Adrenal gland (tissue), 12 donors: ENCODE measurements around the gene HINT2. TPM values are rescaled to one million over a fixed set of nuclear protein-coding genes. Genes with fewer than 3 reads are reported as not detected.

Experiments used
- DNase-seq, 7 donors: peaks; one replicate each; pipeline ENCODE4 v3.0.0-alpha.2; 2019 to 2020
- H3K27ac ChIP-seq, 5 donors: fragments of 200-600 bp; sonication (generic) in 4 of 5; 1 replicate in 3 of 5; 2 replicates in 2 of 5; pipeline versions ENCODE4 v1.5.1 to v1.8.0; 2016 to 2020; ENCODE audit warnings: mild to moderate bottlenecking in 1 of 5
- H3K27me3 ChIP-seq: fragments of 200-600 bp; 2 replicates; pipeline ENCODE4 v1.8.0; 2021
- H3K36me3 ChIP-seq, 2 donors: fragments of 200-600 bp; replicated peaks in 1 of 2; 1 replicate in 1 of 2; 2 replicates in 1 of 2; pipeline versions ENCODE4 v1.5.1 to v1.8.0; 2018 to 2022
- H3K4me1 ChIP-seq, 2 donors: fragments of 200-600 bp; replicated peaks in 1 of 2; 1 replicate in 1 of 2; 2 replicates in 1 of 2; pipeline versions ENCODE4 v1.5.1 to v1.8.0; 2018 to 2021
- H3K4me3 ChIP-seq, 4 donors: fragments of 200-600 bp; sonication (generic) in 3 of 4; one replicate each; pipeline ENCODE4 v1.5.1; 2016 to 2018
- H3K9me3 ChIP-seq, 3 donors: fragments of 200-600 bp; sonication (generic) in 1 of 3; replicated peaks in 1 of 3; 1 replicate in 2 of 3; 2 replicates in 1 of 3; pipeline versions ENCODE4 v1.5.1 to v1.8.0; 2016 to 2021
- CTCF ChIP-seq, 6 experiments: fragments of 450-650 bp in 4 of 6; fragments of 200-600 bp in 2 of 6; sonication (generic) in 1 of 6; IDR thresholded peaks; 1 replicate in 5 of 6; 2 replicates in 1 of 6; pipeline versions ENCODE4 v1.5.1 to v1.8.0; 2016 to 2021; ENCODE audit warnings: antibody characterized with exemption in 6 of 6, mild to moderate bottlenecking in 2 of 6, moderate library complexity in 1 of 6
- POLR2A ChIP-seq, 2 donors: fragments of 450-650 bp; IDR thresholded peaks; one replicate each; pipeline ENCODE4 v1.6.1; 2017; ENCODE audit warnings: antibody characterized with exemption in 2 of 2, mild to moderate bottlenecking in 2 of 2, moderate library complexity in 1 of 2
- WGBS, 4 donors: extraction: QIAGEN DNeasy Blood & Tissue Kit in 2 of 4; methylation state at CpG; one replicate each; pipeline versions ENCODE4 v1.1.5 to v1.1.7; 2013 to 2017; 5-methylcytosine and 5-hydroxymethylcytosine counted together
- intact Hi-C, 2 donors: fragments of 100-400 bp; cut with DNase I; formaldehyde crosslinking; loops; one replicate each; pipeline versions ENCODE4 v1.14.1 to v1.15.0; 2022 to 2023
- polyA plus RNA-seq, 3 donors: library from polyadenylated mRNA; stranded (reverse); fragments of 200-250 nt in 2 of 3; fragments of 350-450 nt in 1 of 3; fragmentation: Illumina TruSeq in 1 of 3; extraction: RNeasy Lipid Tissue Mini Kit (QIAGEN cat#74804) in 1 of 3; gene quantifications; one replicate each; pipeline ENCODE4 v1.2.3, GENCODE V29; 2013 to 2014
- total RNA-seq, 9 donors: library from RNA; depleted of rRNA in 4 of 9; stranded (reverse); fragments of >200 nt in 4 of 9; fragments of 120-200 nt in 1 of 9; fragmentation: NEBNext Ultra II Directional in 1 of 9; extraction: Animal tissue kit (Norgen Biotek cat#: 25700) in 1 of 9; gene quantifications; one replicate each; pipeline versions ENCODE4 v1.1.0 to v1.2.4, GENCODE V29; 2013 to 2023
- donor health status: healthy with polysubstance abuse.
- donor health status: Bipolar disorder and iron deficiency.
- donor health status: DM: yes; HTN: yes; CAD: no.
- donor health status: DM: no; HTN: no; CAD: no.
- donor health status: DM: no; HTN: no; CAD: no.
- donor health status: DM: yes; HTN: yes; CAD: no.

Gene HINT2
- total and polyA plus RNA-seq, 12 donors = 27.6 to 199 (median 82.9) TPM

- intact Hi-C loops = no loop called here
- no peak for TF ChIP-seq CTCF (IDR thresholded peaks at IDR 0.05)
- no peak for TF ChIP-seq POLR2A (IDR thresholded peaks at IDR 0.05)
Observed at GRCh38 chr9:35783418-35783817, 31.4 kb downstream of the HINT2 start.

GRCh38 chr9:35781066-35781465 is 33.8 kb downstream of the HINT2 start:
- H3K36me3 ChIP-seq = no peaks in the 10 kb centered on the region
- intact Hi-C loops = no loop called here
- H3K9me3 ChIP-seq = no peaks in the 10 kb centered on the region
- no peak for TF ChIP-seq POLR2A (IDR thresholded peaks at IDR 0.05)
- no peak for TF ChIP-seq CTCF (IDR thresholded peaks at IDR 0.05)
- DNase-seq = no peak
- no peak overlapping the region for H3K27ac ChIP-seq
- H3K4me3 ChIP-seq = no peak overlapping the region
- WGBS, 4 donors = 67 to 83% (median 80%) methylated on average over 2 of the region's 2 CpGs; no CpG with 5 or more reads in 1 of the 4 donors
- H3K4me1 ChIP-seq = peaks cover 0 to 3% of the 10 kb centered on the region in 2 donors
- no peaks in the 10 kb centered on the region for H3K27me3 ChIP-seq

More at GRCh38 chr9:35783418-35783817, 31.4 kb downstream of the HINT2 start:
- Histone ChIP-seq H3K27me3 (no peaks in the 10 kb centered on the region), H3K36me3 (no peaks in the 10 kb centered on the region), H3K27ac (no peak overlapping the region), H3K9me3 (no peaks in the 10 kb centered on the region), H3K4me1 (no peaks in the 10 kb centered on the region), H3K4me3 (no peak overlapping the region)
- DNase-seq = no peak

- Histone ChIP-seq H3K9me3 (no peaks in the 10 kb centered on the region), H3K27me3 (no peaks in the 10 kb centered on the region), H3K27ac (no peak overlapping the region), H3K36me3 (no peaks in the 10 kb centered on the region), H3K4me1 (peaks cover 0 to 9% of the 10 kb centered on the region in 2 donors), H3K4me3 (no peak overlapping the region)
- 89 to 93% (median 91%) methylated on average over 3 of the region's 3 CpGs for WGBS, 4 donors
- intact Hi-C loops = no loop called here
- DNase-seq = no peak
- TF ChIP-seq POLR2A (IDR thresholded peaks at IDR 0.05) (no peak), CTCF (IDR thresholded peaks at IDR 0.05) (no peak)
Observed at GRCh38 chr9:35778496-35778895, 36.3 kb downstream of the HINT2 start.

- Histone ChIP-seq H3K36me3 (no peaks in the 10 kb centered on the region), H3K4me3 (no peak overlapping the region), H3K27ac (peak overlapping the region in 2 of 5 donors; percentile 28 to 29), H3K9me3 (no peaks in the 10 kb centered on the region), H3K4me1 (peaks cover 9 to 22% of the 10 kb centered on the region in 2 donors), H3K27me3 (no peaks in the 10 kb centered on the region)
- TF ChIP-seq CTCF (IDR thresholded peaks at IDR 0.05) (no peak), POLR2A (IDR thresholded peaks at IDR 0.05) (no peak)
- intact Hi-C loops = no loop called here
- DNase-seq = no peak
- 42 to 58% (median 48%) methylated on average over 4 of the region's 4 CpGs for WGBS, 4 donors
Observed at GRCh38 chr9:35776018-35776417, 38.8 kb downstream of the HINT2 start.
